NCI-H187 (cell line): ENCODE measurements around the gene CYB5R3.
A peak's percentile ranks its signal among the peaks of the same experiment; 100 is the strongest.
"Not testable (repeated sequence)": the region's sequence is repeated elsewhere in the genome, so short reads cannot be mapped to it uniquely, and the experiment has no call there.

Experiments used
- DNase-seq, 2 experiments: peaks; one replicate each; lab custom pipeline; 2025; lab: John Stamatoyannopoulos, UW

The CYB5R3 gene

DNA sequence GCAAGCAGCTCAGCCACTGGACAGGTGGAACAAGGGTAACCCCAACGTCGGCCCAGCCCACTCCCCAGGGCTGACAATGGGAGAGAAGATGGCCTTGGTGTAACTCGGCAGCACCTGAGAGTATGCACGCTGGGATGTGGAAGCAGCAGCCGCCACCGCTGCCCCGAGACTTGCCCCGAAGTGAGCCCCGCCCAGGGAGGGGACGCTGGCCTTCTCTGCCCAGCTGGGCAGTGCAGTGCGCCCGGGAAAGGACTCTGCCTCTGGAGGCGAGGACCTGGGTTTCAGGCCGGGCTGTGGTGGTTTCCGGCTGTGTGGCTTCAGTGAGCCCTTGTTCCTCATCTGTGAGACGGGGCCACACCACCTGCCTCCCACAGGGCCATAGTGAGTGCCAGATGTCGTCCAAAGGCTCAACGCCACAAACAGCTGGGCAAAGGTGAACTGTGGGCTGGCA lies 25.9 kb downstream of the CYB5R3 start:
- no peak for DNase-seq

DNA sequence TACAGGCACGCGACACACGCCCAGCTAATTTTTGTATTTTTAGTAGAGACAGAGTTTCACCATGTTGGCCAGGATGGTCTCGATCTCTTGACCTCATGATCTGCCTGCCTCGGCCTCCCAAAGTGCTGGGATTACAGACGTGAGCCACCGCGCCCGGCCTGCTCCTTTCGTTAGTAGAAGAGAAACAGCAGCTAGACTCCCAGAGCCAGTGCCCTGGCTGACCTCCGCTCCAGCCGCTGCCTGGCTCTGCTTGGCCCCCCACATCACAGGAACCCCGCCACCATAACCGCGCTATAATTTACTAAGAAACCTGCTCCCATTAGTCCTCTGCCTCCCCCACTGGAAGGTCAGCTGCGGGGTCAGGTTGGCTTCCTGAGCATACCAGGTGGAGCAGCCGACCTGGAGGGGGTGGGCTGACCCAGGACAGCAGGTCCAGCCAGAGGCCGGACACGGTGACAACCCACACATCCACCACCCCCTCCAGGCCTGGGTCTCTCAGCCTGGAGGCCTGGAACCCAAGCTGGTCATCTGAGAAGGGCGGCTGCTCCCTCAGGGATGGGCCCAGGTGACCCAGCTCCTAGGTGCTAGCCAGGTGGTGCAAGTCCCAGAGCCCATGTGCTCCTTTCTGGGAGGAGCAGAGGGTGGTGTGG lies 27.0 kb downstream of the CYB5R3 start:
- no peak for DNase-seq

DNA sequence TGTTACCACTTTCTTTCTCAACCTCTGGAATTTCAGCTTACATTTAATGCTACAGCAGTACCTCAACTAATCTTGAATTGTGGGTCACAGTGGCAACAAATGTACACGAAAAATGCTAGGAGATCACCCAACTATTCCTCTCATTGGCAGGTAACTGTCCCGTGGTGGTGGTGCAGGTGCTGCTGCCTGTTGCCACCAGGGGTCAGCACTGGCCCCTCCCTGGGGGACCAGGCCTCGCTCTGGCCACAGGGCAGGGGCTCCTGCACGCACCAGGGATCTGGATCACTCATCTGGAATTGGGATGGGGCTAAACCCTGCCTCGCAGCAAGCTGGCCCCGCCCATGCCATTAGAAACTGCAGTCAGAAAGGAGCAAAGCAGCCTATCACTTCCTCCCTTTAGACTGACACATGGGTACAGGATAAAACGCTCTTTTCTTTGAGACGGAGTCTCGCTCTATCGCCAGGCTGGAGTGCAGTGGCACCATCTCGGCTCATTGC lies 27.6 kb downstream of the CYB5R3 start:
- no peak for DNase-seq

DNA sequence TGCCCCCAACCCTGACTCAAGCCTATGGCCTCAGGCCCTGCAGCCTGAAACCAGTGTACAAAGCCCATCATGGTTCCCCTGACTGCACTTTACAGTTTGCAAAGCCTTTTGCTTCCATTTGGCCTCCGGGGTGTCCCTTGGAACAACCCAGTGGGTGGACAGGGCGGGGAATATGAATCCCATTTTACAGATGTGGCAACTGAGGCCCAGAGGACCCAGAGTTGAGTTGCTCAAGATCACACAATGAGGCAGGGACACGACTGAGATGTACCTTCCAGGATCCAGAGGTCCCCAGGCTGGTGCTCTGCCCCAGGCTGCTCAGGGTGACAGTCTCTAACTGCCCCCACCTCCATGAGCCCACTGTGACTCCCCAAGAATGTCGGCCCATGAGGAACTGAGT lies 29.1 kb downstream of the CYB5R3 start:
- DNase-seq, result no peak

DNA sequence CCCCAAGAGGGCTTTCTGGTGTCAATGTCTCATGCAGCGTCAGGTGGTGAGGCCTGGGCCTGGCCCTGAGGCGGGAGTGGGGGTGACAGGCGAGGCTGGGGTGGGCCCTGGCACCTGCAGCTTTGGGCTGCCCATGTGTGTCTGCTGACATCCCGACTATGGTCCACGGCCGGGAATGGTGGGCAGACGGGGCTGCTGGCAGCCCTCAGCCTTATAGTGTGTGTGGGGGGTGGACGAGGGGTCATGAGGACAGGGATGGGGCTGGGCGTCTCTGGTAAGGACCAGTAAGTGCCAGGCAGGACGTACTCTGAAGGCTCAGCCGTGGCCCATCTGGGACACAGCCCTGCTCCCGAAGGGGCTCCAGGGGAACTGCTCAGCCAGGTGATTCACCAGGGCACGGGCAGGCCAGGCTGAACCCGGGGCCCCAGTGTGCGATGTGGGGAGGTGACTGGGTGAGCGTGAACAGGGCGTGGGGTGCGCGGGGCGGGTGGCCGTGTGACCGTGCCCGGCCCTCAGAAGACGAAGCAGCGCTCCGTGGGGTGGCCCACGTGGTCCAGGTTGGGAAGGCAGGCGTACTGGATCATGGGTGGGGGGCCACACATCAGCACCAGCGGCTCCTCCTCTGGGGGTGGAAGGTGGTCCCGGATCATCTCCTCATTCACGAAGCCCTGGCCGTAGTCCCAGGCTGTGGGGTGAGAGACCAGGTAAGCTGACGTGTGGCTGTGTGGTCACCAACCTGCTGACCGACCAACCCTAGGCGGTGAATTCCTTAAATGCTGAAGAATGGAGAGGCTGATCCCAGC lies 29.7 kb downstream of the CYB5R3 start:
- DNase-seq, result no peak

DNA sequence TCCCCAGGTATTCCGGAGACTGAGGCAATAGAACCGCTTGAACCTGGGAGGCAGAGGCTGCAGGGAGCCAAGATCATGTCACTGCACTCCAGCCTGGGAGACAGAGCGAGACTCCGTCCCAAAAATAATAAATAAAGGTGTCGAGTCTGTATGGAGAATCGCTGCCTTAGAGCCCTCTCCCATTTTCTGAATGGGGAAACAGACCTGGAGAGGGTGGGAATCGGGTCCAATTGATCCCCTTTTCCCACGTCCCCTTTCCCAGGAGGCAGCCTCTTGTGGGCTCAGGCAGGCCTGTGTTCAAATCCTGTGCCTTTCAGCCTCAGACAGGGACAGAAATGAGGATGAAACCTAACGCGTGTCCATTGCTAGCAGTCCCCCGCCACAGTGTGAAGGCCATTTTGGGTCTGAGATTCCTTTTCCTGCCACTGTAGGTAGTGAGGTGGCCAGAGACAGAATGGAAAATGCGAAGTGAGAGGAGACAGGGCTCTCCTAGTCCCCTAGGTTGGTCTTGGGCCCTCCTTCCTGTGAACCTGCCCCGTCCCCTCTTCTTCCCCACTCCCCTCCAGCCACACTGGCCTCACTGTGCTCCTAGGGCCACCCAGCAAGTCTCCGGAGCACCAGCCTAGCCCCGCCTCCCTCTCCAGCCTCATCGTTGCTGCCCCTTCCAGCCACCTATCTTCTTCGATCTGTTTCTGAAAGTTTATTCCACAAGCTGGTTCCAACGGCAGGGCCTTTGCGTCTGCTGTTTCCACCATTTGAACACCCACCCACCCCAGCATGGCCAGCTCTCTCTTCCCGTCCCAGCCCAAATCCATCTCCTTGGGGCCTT lies 31.8 kb downstream of the CYB5R3 start:
- DNase-seq, result no peak

DNA sequence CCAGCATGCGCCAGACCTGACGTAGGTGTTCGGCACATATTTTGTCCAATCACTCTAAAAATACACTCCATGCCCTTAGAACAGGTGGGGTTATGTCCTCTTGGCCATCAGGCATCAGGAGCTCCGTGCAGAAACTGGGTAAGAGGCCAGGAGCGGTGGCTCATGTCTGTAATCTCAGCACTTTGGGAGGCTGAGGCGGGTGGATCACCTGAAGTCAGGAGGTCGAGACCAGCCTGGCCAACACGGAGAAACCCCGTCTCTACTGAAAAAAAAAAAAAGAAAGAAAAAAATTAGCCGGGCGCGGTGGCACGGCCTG lies 33.4 kb downstream of the CYB5R3 start:
- not testable (repeated sequence) for DNase-seq

DNA sequence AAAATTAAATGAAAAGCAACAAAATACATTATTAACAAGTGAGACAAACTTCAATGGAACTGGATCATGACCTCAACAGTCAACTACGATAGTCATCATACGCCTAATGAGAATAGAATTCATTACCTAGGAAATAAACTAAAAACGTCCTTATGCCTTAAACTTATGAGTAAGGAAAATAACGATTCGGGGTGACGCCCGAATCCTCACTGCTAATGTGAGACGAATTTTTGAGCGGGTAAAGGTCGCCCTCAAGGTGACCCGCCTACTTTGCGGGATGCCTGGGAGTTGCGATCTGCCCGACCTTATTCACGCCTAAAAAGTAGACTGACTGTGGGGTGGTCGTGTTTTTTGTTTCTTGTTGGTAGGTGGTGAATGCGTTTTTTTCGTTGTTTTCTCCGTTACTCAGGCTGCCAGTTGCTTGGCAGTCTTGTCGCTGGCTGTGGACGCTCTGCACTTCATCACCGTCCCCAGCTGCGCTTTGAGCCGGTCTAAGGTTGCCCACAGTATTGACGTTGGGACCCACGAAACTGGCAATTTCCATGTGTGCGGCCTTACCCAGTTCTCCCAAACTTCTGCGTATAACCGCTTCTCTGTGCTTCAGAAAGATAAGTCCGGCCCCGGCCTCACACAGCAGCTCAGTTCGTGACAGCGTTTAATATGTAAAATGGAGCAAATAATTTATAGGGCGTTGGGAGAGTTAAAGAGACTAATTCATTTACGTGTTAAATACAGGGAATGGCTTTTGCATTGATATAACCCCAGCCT lies 33.9 kb downstream of the CYB5R3 start:
- peak; percentile 25 to 52 for DNase-seq

DNA sequence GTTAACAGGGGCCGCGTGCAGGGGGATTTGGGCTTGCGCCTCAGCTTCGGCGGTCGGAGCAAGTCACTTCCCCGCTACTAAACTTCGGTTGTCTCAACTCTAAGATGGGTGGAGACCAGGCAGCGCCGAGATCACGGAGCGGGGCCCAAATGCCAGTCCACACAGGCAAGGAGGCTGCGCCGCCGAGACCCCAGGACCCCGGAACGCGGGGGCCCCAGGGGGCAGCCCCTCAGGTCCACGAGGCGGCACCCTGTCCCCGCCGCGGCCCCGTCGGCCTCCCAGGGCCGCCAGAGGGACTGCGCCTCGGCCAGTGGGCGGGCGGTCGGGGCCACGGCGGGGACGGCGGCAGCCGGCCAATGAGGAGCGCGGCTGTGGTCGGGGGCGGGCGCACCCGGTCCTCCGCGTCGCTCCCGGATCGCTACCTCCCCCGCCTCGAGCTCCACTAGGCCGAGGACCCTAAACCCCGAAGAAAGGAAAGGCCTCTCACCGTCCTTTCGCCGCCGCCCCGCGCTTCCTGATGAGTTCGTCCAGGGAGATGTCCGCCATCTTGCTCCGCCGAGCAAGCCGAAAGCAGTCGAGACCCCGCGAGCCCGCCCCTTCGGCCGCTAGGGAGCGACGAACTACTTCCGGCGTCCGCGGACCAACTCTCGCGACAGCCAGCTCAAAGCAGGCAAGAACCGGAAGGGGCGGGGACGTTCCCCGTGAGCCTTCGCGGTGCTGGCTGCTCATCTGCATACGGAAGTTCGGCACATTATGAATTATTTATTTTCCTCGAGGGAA lies 34.7 kb downstream of the CYB5R3 start, which contains the start of gene POLDIP3:
Gene POLDIP3, minus strand, starts transcription at position 572 of the 780 bp plus-strand sequence. Its CDS starts 26 bp downstream, at position 546.
- DNase-seq, result peak; percentile 80 to 91

DNA sequence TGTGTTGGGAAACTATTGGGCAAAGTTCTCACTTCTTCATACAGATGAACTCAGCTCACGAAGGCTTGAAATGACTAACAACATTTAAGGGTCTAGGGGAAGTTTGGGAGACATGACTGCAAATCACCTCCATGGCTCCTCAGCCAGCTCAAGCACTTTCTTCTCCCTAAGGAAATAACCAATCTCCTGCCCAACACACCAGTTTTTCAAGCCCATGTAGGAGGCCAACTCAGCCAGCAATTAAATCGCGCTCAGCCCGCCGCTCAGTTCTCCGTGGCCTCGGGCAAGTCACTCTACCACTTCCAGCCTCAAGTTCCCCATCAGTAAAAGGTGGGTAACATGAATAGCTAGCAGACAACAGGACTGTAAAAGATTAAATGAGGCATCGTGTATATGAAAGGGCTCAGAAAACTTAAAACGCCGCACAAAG lies 35.3 kb downstream of the CYB5R3 start:
- no peak for DNase-seq

DNA sequence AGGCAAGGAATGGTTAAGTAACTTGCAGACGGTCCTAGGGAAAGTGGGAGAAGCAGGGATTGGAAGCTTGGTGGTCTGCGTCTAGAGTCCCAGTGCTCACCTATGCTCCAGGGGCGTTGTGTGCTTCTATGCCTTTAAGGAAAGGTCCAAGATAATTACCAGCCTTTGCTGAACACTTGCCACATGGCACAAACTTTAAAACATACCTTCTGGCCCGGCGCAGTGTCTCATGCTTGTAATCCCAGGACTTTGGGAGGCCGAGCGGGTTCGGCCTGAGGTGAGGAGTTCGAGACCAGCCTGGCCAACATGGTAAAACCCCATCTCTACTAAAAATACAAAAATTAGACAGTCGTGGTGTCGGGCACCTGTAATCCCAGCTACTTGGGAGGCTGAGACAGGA lies 36.9 kb downstream of the CYB5R3 start:
- no peak for DNase-seq

DNA sequence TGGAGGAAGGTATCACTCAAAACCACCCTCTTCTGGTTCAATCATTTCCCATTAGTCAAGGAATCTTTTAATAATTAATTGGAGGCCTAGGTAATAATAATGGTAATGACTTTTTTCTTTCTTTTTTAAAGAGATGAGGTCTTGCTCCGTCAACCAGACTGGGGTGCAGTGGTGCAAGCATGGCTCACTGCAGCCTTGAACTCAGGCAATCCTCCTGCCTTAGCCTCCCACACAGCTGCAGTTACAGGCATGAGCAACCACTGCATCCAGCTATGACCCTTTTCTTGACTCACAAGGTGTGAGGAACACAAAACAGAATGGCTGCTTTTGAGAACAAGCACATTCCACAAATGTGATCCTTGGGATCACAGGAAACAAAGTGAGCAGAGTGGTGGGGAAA lies 38.1 kb downstream of the CYB5R3 start:
- no peak for DNase-seq

DNA sequence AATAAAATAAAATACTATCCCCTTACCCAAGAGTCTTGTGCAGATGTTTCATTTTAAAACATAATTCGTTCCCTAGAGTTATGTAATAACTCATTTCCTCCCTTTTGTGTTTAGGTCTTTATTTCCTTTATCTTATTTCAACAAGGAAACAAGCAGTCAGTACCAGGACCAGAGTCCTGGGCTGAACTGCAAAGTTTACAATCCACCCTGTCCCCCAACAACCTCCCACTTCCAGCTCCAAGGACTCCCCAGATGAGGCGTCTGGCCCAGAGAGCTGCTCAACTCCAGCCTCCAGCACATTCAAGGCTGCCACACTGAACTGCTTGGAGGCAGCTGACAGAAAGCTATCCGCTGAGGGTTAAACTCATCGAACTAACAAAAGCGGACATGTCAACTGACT lies 39.0 kb downstream of the CYB5R3 start:
- DNase-seq, result no peak

DNA sequence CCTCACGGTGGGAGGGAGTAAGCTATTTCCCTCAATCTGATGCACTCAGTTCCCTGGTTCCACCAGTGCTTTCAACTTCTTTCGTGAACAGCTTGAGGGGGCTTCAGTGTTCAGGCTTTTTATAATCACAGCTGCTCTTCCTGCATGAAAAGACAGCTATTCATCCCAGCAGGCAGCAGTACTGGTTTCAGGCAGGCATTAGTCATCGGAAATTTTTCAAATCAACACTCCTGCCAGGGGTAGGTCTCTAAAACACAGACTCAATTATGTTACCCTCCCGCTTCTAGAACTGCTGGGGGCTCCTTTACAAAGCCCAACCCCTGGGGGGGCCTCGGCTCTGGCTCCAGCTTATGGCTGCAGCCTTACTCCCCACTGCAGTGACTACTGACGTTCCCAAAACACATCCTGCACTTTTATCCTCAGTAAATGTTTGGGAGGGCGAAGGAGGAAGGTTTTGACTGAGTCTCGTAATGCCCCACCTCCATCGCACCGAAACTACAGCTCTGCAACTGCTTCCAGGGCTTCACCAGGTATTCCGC lies 40.3 kb downstream of the CYB5R3 start:
- DNase-seq, result no peak

DNA sequence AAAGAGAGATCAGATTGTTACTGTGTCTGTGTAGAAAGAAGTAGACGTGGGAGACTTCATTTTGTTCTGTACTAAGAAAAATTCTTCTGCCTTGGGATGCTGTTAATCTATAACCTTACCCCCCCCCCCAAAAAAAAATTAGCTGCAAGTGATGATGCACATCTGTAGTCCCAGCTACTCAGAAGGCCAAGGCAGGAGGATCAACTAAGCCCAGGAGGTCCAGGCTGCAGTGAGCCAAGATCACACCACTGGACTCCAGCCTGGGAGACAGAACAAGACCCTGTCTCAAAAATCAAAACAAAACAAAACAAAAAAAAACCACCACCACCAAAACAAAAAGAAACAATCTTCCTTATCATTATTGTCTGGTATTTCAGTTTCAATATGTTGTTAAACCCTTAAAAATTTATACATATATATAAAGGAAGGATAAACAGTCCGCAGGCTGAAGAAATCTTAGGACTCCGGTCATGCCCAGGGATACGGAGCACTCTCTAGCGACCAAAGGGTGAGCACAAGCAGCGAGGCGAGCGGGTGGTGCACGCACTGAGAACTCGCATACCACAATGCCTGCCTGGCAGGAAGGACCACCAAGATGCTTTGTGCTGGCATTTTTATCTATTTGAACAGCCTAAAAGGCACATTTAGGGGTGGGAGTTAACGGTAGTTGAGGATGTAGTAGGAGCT lies 40.9 kb downstream of the CYB5R3 start:
- DNase-seq, result no peak

DNA sequence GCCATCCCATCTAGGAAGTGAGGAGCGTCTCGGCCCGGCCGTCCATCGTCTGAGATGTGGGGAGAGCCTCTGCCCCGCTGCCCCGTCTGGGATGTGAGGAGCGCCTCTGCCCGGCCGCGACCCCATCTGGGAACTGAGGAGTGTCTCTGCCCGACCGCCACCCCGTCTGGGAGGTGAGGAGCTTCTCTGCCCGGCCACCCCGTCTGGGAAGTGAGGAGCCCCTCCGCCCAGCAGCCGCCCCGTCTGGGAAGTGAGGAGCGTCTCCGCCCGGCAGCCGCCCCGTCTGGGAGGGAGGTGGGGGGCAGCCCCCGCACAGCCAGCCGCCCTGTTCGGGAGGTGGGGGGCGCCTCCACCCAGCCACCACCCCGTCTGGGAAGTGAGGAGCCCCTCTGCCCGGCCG lies 41.6 kb downstream of the CYB5R3 start:
- DNase-seq, result not testable (repeated sequence)

DNA sequence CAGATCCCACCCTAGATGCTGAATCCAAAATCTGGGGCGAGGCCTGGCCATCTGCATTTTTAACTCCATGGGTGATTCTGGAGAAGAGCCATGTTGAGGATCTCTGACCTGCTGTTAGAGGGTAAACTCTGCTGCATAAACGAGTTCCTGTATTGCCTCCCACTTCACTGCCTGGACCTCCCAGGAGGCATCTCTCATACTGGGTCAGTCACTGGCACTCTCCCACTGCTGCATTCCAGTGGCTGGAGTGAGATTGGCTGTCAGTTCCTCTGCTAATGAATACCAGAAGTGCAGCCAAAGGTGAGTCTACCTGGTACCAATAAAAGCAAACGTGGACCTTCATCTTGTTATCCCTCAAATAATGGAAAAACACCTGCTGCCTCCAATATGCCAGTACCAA lies 44.8 kb downstream of the CYB5R3 start:
- no peak for DNase-seq

DNA sequence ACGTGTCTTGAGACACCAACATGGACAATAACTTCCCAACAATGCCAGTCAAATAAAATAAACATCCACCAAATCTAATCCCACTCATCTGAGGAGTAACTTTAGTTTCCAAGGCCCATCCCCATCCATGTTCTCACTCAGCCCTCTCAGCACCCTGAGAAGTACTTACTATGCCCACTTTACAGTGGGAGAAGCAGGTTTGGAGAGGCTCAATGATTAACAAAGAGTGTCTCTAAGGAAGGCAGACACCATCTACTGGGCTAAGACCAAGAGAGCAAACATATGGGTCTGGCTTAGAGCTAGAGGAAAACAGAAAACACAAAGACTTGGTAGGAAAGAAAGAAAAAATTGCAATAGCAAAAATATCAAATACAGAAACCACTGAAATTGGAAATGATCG lies 45.8 kb downstream of the CYB5R3 start:
- DNase-seq, result no peak

DNA sequence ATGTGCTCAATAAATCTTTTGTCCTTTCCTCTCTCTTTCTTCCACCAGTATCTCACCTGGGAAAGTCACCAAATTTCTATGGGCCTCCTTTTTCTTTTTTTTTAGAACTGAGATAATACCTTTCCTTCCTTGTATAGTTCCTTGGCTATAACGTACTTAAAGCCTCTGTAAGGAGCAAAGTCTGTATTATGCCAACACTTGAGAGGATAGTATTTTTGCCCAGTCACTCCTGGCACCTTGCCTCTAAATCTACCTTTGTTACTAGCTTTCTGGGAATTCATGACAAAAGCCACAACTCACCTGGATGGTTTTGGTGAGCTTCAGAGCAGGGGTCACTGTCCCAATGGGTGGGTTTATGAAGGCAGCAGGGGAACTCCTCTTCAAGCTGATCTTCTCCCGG lies 46.7 kb downstream of the CYB5R3 start:
- no peak for DNase-seq

DNA sequence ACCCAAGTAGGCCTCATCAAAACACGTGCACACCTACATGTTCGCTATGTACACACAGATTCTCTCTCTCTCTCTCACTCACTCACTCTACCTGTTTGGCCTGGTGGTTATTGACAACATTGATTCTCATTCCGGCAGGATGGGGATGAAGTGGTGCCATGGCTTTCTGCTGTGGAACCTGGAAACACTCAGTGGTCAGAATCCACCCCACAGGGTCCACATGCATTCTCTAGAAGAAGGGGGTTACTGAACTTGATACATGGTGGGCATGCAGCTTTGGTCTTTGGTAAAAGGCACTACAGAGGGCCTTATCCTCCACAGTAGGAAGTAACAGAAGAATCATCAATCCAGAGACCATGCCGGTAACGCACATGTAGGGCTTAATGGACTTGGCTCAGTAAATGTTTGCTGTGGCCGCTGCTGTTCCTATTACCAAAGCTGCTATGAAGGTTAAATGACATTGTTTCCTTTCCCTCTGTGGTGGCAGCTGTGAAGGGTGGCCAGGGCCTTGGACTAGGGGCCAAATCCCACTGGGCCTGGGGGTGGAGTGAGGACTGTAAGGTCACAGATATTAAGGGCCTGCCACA lies 47.2 kb downstream of the CYB5R3 start:
- DNase-seq, result no peak
